SK-N-SH (cell line): ENCODE results near the gene MTPN. TPM values are rescaled to one million over a fixed set of nuclear protein-coding genes. Genes with fewer than 3 reads are reported as not detected.

Experiments
- CTCF ChIA-PET: fragments of 300-600, 350-600 bp; formaldehyde crosslinking; extraction: SDS; loops from one replicate; lab custom pipeline; 2021; lab: Yijun Ruan, JAX
- POLR2A ChIA-PET: fragments of 350-600 bp; sonication (Branson Sonifier 250); formaldehyde crosslinking; extraction: SDS; loops from one replicate; lab custom pipeline; 2020; ENCODE audit warnings: antibody characterized with exemption, inconsistent platforms; lab: Yijun Ruan, JAX
- DNase-seq: peaks from one replicate; pipeline ENCODE4 v3.0.0; 2012
- H2AFZ ChIP-seq: fragments of 200-600 bp; sonication (generic); 2 replicates; pipeline ENCODE4 v1.8.1; 2016; ENCODE audit warnings: antibody characterized with exemption, mild to moderate bottlenecking, low read depth
- H3F3A ChIP-seq: fragments of 200-600 bp; sonication (generic); replicated peaks from 2 replicates; pipeline ENCODE3; 2016; ENCODE audit warnings: antibody characterized with exemption, mild to moderate bottlenecking; ENCODE audit not compliant: insufficient read depth
- H3K27ac ChIP-seq, 2 experiments: fragments of 200-500 bp in 1 of 2; fragments of 200-600 bp in 1 of 2; sonication (Bioruptor generic) in 1 of 2; sonication (generic), shearing (Covaris generic) in 1 of 2; 2 replicates each; pipeline versions ENCODE4 v1.5.1 to v1.6.1; 2014 to 2016; ENCODE audit warnings: low read depth in 2 of 2, inconsistent platforms in 1 of 2, low read length in 1 of 2, mild to moderate bottlenecking in 1 of 2, mixed read lengths in 1 of 2
- H3K27me3 ChIP-seq: fragments of 200-600 bp; sonication (generic), shearing (Covaris generic); 2 replicates; pipeline ENCODE4 v1.6.1; 2016; ENCODE audit warnings: mixed run types; ENCODE audit not compliant: insufficient read depth
- H3K36me3 ChIP-seq, 2 experiments: fragments of 200-500 bp in 1 of 2; fragments of 200-600 bp in 1 of 2; sonication (Bioruptor generic) in 1 of 2; sonication (generic) in 1 of 2; replicated peaks in 1 of 2; 2 replicates each; pipeline versions ENCODE3 to v1.5.1; 2014 to 2016; ENCODE audit warnings: low read length in 1 of 2, mild to moderate bottlenecking in 1 of 2; ENCODE audit not compliant: insufficient read depth in 2 of 2, control insufficient read depth in 1 of 2
- H3K4me1 ChIP-seq, 2 experiments: fragments of 200-500 bp in 1 of 2; fragments of 200-600 bp in 1 of 2; sonication (Bioruptor generic) in 1 of 2; sonication (generic), shearing (Covaris generic) in 1 of 2; 2 replicates each; pipeline versions ENCODE4 v1.5.1 to v1.6.1; 2014 to 2016; ENCODE audit warnings: low read depth in 1 of 2, low read length in 1 of 2, mixed run types in 1 of 2; ENCODE audit not compliant: insufficient read depth in 2 of 2, control insufficient read depth in 1 of 2
- H3K4me2 ChIP-seq: fragments of 200-600 bp; sonication (generic), shearing (Covaris generic); 2 replicates; pipeline ENCODE4 v1.6.1; 2017; ENCODE audit warnings: mixed run types
- H3K4me3 ChIP-seq, 2 experiments: fragments of 200-500 bp in 1 of 2; fragments of 200-600 bp in 1 of 2; sonication (Bioruptor generic) in 1 of 2; sonication (generic), shearing (Covaris generic) in 1 of 2; 2 replicates each; pipeline versions ENCODE4 v1.5.1 to v1.8.1; 2014 to 2016; ENCODE audit warnings: low read depth in 2 of 2, inconsistent platforms in 1 of 2, low read length in 1 of 2, mild to moderate bottlenecking in 1 of 2, mixed read lengths in 1 of 2, moderate library complexity in 1 of 2
- H3K79me2 ChIP-seq: fragments of 200-600 bp; sonication (generic); 2 replicates; pipeline ENCODE4 v1.8.1; 2017; ENCODE audit warnings: mild to moderate bottlenecking; ENCODE audit not compliant: insufficient read depth
- H3K9ac ChIP-seq: fragments of 200-600 bp; sonication (generic); 2 replicates; pipeline ENCODE4 v1.6.1; 2017; ENCODE audit warnings: mixed run types
- H3K9me2 ChIP-seq: fragments of 200-600 bp; sonication (generic); 2 replicates; pipeline ENCODE4 v1.6.1; 2017; ENCODE audit warnings: mixed run types
- H3K9me3 ChIP-seq: fragments of 200-600 bp; sonication (generic); 2 replicates; pipeline ENCODE4 v1.6.1; 2017; ENCODE audit warnings: mixed run types, mild to moderate bottlenecking, moderate library complexity
- H4K20me1 ChIP-seq: fragments of 200-600 bp; sonication (generic); 2 replicates; pipeline ENCODE4 v1.6.1; 2017; ENCODE audit warnings: mild to moderate bottlenecking, mixed run types; ENCODE audit not compliant: insufficient read depth
- CHD2 ChIP-seq: fragments of 150-350 bp; IDR thresholded peaks from 2 replicates; pipeline ENCODE4 v1.6.1; 2018; ENCODE audit warnings: low read length; ENCODE audit not compliant: partially characterized antibody
- EP300 ChIP-seq, 2 experiments: IDR thresholded peaks; 2 replicates each; pipeline versions ENCODE4 v1.4.0 to v1.6.1; 2012; ENCODE audit warnings: borderline replicate concordance in 1 of 2, low read depth in 1 of 2, low read length in 1 of 2
- EZH2phosphoT487 ChIP-seq: fragments of 200-600 bp; sonication (generic); IDR thresholded peaks from 2 replicates; pipeline ENCODE4 v1.6.1; 2017; ENCODE audit warnings: low read depth, mixed run types, mild to moderate bottlenecking, antibody characterized with exemption, moderate library complexity, borderline replicate concordance
- FOSL2 ChIP-seq: IDR thresholded peaks from 2 replicates; pipeline ENCODE4 v1.4.0; 2012; ENCODE audit warnings: low read depth, mild to moderate bottlenecking, moderate library complexity, borderline replicate concordance
- FOXJ3 ChIP-seq: sonication (generic); formaldehyde crosslinking; IDR thresholded peaks from 2 replicates; pipeline ENCODE4 v1.5.1; 2020; ENCODE audit warnings: mild to moderate bottlenecking, missing genetic modification reagents
- GATA2 ChIP-seq: sonication (generic); formaldehyde crosslinking; IDR thresholded peaks from 2 replicates; pipeline ENCODE4 v1.5.0; 2020; ENCODE audit warnings: mild to moderate bottlenecking, missing genetic modification reagents
- JUND ChIP-seq: IDR thresholded peaks from 2 replicates; pipeline ENCODE4 v1.4.0; 2012
- MXI1 ChIP-seq: IDR thresholded peaks from 2 replicates; pipeline ENCODE4 v1.6.1; 2012; ENCODE audit warnings: mild to moderate bottlenecking, low read depth, low read length, improper control_type of control experiment
- POLR2AphosphoS5 ChIP-seq: IDR thresholded peaks from 2 replicates; pipeline ENCODE4 v1.6.1; 2012; ENCODE audit warnings: low read depth, low read length
- RAD21 ChIP-seq: IDR thresholded peaks from 2 replicates; pipeline ENCODE4 v1.6.1; 2012; ENCODE audit warnings: mild to moderate bottlenecking, low read length
- RCOR1 ChIP-seq: fragments of 150-350 bp; IDR thresholded peaks from 2 replicates; pipeline ENCODE4 v1.6.1; 2017; ENCODE audit warnings: antibody characterized with exemption, low read length
- RFX5 ChIP-seq: IDR thresholded peaks from 2 replicates; pipeline ENCODE4 v1.6.1; 2012; ENCODE audit warnings: mild to moderate bottlenecking, improper control_type of control experiment, low read length
- SIN3A ChIP-seq: IDR thresholded peaks from 2 replicates; pipeline ENCODE4 v1.6.1; 2012; ENCODE audit warnings: low read depth, mild to moderate bottlenecking, low read length, moderate library complexity, borderline replicate concordance
- TCF12 ChIP-seq: IDR thresholded peaks from 2 replicates; pipeline ENCODE4 v1.4.0; 2012
- WGBS: methylation state at CpG from one replicate; pipeline ENCODE4 v1.1.6; 2017; ENCODE audit warnings: low lambda C conversion rate; 5-methylcytosine and 5-hydroxymethylcytosine counted together
- polyA plus RNA-seq, 3 experiments: library from polyadenylated mRNA; depleted of rRNA; stranded (reverse); fragments of >200 nt; gene quantifications; 2 replicates each; pipeline ENCODE4 v1.2.3, GENCODE V29; 2012
- TF ChIP-seq, protein P1 (sequence below): fragments of 150-350 bp; IDR thresholded peaks from 2 replicates; pipeline ENCODE4 v1.6.1; 2016; ENCODE audit warnings: mild to moderate bottlenecking, low read depth, low read length
- TF ChIP-seq, protein P2 (sequence below): IDR thresholded peaks from 2 replicates; pipeline ENCODE4 v1.4.0; 2012; ENCODE audit warnings: low read depth
- TF ChIP-seq, protein P3 (sequence below): IDR thresholded peaks from 2 replicates; pipeline ENCODE4 v1.6.1; 2012; ENCODE audit warnings: mild to moderate bottlenecking, low read depth, low read length, moderate library complexity
- TF ChIP-seq, protein P4 (sequence below): IDR thresholded peaks from 2 replicates; pipeline ENCODE4 v1.4.0; 2012; ENCODE audit warnings: low read depth, borderline replicate concordance
- TF ChIP-seq, protein P5 (sequence below): IDR thresholded peaks from 2 replicates; pipeline ENCODE4; 2012

The MTPN gene
- polyA plus RNA-seq, 1 of the 3 experiments (the other 2 are of a cell fraction), result 135 TPM

DNA sequence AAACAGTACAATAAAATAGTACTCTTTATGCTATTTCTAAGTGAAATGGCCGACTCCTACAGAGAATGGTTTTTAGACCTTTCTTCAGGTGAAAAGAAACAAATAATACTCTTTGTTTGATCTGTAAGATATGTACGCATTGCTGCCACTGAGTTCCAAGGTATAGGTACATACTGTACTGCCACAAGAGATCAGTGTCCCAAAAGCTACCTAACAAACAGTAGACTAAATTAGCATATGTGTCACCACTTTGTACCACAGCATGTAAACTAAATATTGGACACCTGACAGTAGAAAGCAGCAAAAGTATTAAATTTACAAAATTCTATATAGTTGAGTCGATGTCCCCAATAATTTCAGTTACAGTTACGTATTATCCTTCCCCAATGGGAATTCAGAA is 14.4 kb downstream of the MTPN start:
- TF ChIP-seq TCF12, result no peak
- TF ChIP-seq POLR2AphosphoS5, result no peak
- TF ChIP-seq RAD21, result no peak
- TF ChIP-seq GATA2 (CRISPR knock-in tag), result no peak
- Histone ChIP-seq H3K9ac (no peak overlapping the region), H3K4me1 (peaks cover 15 to 44% of the 10 kb centered on the region in 2 experiments; a peak in 3 of 4 replicates), H2AFZ (no peak overlapping the region), H3K79me2 (peaks cover 100% of the 10 kb centered on the region), H3K27me3 (no peaks in the 10 kb centered on the region), H3K27ac (peak overlapping the region; percentile 5 to 76; a peak in 3 of 4 replicates), H3K9me2 (no peaks in the 10 kb centered on the region), H3K4me3 (no peak overlapping the region), H4K20me1 (peaks cover 93% of the 10 kb centered on the region), H3K4me2 (no peak overlapping the region), H3K9me3 (no peaks in the 10 kb centered on the region), H3F3A (peaks cover 8% of the 10 kb centered on the region), H3K36me3 (peaks cover 38 to 58% of the 10 kb centered on the region in 2 experiments)
- ChIA-PET CTCF (no interaction called here), POLR2A (no interaction called here)
- DNase-seq, result no peak
- whole genome bisulfite sequencing, result 93% methylated on average over 4 of the region's 4 CpGs

DNA sequence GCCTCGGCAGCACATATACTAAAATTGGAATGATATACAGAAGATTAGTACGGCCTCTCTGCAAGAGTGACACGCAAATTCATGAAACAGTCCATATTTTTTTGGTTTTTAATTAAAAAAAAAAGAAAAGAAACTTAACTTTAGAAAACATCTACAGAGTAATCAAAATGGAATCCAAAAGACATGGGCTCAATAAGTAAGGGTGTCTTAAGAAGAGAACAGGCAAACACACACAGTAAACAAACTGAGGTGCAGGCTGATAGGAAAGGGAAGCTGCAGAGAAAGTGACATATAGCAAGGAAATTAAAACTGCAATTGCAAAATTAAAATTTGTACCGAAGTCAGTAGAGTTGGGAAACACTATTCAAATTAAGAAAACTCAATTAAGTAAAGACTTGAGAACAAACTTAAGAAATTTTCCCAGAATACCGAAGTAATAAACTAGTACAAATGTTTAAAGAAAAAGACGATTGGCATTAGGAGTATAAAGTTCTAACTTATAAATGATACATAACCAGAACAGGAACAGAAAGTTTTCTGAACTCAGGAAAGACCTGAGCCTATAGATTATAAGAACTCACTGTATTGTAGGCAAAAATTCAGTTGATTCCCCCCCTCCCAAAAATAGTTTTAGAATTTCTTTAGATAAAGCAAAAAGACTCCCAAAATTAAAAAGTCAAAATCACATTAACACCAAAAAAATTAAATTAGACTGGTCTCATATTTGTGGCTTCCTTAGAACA is 16.3 kb downstream of the MTPN start:
- CTCF ChIA-PET, result no interaction called here

More for the DNA sequence above, 16.3 kb downstream of the MTPN start:
- Histone ChIP-seq H3K36me3 (peaks cover 37 to 54% of the 10 kb centered on the region in 2 experiments), H3K9ac (no peak overlapping the region), H3K4me3 (no peak overlapping the region), H3K4me2 (peak overlapping the region; percentile 16; the same call in 1 of the 2 replicates), H3F3A (peaks cover 11% of the 10 kb centered on the region)
- POLR2A ChIA-PET, result no interaction called here
- DNase-seq, result no peak
- TF ChIP-seq RFX5 (no peak), CHD2 (no peak), EP300 (IDR thresholded peaks at IDR 0.05; ENCODE audit: borderline replicate concordance in 1 of 2, low read depth in 1 of 2, low read length in 1 of 2) (no peak), SIN3A (no peak), RAD21 (no peak), FOSL2 (no peak), RCOR1 (no peak), EZH2phosphoT487 (no peak), POLR2AphosphoS5 (no peak), TCF12 (no peak), FOXJ3 (CRISPR knock-in tag) (no peak), GATA2 (CRISPR knock-in tag) (no peak), MXI1 (no peak), JUND (no peak)
- TF ChIP-seq, protein P1, sequence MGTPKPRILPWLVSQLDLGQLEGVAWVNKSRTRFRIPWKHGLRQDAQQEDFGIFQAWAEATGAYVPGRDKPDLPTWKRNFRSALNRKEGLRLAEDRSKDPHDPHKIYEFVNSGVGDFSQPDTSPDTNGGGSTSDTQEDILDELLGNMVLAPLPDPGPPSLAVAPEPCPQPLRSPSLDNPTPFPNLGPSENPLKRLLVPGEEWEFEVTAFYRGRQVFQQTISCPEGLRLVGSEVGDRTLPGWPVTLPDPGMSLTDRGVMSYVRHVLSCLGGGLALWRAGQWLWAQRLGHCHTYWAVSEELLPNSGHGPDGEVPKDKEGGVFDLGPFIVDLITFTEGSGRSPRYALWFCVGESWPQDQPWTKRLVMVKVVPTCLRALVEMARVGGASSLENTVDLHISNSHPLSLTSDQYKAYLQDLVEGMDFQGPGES, result no peak
- TF ChIP-seq, protein P2, sequence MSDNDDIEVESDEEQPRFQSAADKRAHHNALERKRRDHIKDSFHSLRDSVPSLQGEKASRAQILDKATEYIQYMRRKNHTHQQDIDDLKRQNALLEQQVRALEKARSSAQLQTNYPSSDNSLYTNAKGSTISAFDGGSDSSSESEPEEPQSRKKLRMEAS, result no peak
- TF ChIP-seq, protein P3, sequence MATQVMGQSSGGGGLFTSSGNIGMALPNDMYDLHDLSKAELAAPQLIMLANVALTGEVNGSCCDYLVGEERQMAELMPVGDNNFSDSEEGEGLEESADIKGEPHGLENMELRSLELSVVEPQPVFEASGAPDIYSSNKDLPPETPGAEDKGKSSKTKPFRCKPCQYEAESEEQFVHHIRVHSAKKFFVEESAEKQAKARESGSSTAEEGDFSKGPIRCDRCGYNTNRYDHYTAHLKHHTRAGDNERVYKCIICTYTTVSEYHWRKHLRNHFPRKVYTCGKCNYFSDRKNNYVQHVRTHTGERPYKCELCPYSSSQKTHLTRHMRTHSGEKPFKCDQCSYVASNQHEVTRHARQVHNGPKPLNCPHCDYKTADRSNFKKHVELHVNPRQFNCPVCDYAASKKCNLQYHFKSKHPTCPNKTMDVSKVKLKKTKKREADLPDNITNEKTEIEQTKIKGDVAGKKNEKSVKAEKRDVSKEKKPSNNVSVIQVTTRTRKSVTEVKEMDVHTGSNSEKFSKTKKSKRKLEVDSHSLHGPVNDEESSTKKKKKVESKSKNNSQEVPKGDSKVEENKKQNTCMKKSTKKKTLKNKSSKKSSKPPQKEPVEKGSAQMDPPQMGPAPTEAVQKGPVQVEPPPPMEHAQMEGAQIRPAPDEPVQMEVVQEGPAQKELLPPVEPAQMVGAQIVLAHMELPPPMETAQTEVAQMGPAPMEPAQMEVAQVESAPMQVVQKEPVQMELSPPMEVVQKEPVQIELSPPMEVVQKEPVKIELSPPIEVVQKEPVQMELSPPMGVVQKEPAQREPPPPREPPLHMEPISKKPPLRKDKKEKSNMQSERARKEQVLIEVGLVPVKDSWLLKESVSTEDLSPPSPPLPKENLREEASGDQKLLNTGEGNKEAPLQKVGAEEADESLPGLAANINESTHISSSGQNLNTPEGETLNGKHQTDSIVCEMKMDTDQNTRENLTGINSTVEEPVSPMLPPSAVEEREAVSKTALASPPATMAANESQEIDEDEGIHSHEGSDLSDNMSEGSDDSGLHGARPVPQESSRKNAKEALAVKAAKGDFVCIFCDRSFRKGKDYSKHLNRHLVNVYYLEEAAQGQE, result no peak
- TF ChIP-seq, protein P4, sequence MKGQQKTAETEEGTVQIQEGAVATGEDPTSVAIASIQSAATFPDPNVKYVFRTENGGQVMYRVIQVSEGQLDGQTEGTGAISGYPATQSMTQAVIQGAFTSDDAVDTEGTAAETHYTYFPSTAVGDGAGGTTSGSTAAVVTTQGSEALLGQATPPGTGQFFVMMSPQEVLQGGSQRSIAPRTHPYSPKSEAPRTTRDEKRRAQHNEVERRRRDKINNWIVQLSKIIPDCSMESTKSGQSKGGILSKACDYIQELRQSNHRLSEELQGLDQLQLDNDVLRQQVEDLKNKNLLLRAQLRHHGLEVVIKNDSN, result no peak
- TF ChIP-seq, protein P5, sequence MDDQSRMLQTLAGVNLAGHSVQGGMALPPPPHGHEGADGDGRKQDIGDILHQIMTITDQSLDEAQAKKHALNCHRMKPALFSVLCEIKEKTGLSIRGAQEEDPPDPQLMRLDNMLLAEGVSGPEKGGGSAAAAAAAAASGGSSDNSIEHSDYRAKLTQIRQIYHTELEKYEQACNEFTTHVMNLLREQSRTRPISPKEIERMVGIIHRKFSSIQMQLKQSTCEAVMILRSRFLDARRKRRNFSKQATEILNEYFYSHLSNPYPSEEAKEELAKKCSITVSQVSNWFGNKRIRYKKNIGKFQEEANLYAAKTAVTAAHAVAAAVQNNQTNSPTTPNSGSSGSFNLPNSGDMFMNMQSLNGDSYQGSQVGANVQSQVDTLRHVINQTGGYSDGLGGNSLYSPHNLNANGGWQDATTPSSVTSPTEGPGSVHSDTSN, result no peak
- TF ChIP-seq, all 33 proteins: peak for 0
- Histone ChIP-seq H4K20me1 (peaks cover 81% of the 10 kb centered on the region), H3K79me2 (peaks cover 100% of the 10 kb centered on the region), H3K9me2 (no peaks in the 10 kb centered on the region), H3K27ac (peak overlapping the region; percentile 8 to 94; a peak in 3 of 4 replicates), H3K27me3 (no peaks in the 10 kb centered on the region), H2AFZ (no peak overlapping the region), H3K9me3 (no peaks in the 10 kb centered on the region), H3K4me1 (peaks cover 15 to 42% of the 10 kb centered on the region in 2 experiments; a peak in 3 of 4 replicates)
- WGBS, result 87% methylated on average over 6 of the region's 6 CpGs
